Islet precursor cell (in vitro differentiated cells): ENCODE data around the gene KSR2.
"Not testable (repeated sequence)": the region's sequence is repeated elsewhere in the genome, so short reads cannot be mapped to it uniquely, and the experiment has no call there.

Experiments used
- DNase-seq: peaks from one replicate; pipeline ENCODE4 v3.0.0-alpha.2; 2018

Gene KSR2

DNA sequence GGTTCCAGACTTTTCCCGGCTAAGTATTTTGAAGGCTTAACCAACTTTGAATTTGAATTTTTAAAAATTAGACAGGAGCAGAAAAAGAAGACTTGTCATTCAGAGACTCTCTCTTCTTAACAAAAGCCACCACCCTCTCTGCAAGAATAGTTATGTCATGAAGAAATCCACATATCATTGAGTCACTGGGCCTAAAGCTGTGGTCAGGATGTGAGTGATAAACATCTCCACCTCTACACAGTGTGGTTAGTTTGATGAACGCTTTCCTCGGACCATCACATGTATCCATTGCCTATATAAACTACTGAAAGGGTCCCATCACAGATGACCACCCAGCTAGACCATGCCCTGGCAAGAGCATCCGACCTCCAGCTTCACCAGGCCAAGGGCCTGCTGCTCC lies 226.1 kb downstream of the KSR2 start:
- DNase-seq: no peak

DNA sequence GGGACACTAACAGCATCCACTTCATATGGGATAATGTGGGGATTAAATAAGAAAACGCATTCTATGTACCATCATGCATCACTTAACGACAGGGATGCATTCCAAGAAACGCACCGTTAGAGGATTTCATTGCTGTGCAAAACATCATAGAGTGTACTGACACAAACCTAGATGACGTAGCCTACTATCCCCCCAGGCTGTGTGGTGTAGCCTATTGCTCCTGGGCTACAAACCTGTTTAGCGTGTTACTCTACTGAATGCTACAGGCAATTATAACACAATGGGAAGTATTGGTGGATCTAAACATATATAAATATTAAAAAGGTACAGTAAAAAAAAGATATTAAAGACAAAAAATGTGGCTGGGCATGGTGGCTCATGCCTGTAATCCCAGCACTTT lies 230.6 kb downstream of the KSR2 start:
- DNase-seq: no peak

DNA sequence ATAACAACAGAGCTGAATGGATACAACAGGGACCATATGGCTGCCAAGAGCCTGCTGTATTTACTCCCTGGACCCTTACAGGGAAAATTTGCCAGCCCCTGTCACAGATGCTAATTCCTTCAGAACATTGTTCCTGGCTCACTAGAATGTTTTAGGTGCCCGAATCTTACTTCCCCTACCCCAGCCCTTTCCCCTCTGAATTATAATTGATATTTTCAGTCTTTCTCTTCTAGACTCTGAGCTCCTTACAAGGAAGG lies 235.3 kb downstream of the KSR2 start:
- DNase-seq: no peak

DNA sequence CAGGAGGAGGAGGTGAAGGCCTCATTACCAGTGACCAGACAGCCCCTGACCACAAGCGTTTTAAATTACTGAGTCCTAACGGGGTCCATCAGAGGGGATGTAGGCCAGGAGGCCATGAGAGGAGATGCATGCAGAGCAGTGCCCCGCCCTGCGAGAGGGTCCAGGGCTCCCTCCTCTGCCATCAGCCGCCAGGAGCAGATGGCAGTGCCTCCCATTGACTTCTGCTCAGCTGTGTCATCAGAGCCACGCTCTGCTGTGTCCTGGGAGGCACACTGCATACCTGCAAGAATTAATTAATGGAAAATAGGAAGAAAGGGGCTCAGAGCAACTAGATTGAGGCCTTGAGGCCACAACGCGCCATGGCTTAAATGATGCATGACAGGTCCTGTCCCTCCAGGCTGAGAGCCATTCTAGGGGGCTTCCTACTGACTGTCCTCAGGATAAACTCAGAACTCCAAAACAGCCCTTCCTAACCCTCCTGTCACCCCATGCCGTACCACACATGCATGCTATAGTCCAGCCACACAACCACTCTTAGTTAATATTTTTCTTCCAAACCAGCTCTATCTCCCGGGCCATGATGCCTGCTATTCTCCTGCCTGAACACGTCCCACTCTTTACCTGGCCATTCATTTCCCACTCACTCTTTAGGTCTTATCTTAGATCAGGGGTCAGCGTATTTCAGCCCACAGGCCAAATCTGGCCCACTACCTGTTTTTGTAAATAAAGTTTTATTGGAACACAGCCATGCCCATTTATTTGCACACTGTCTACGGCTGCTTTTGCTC lies 235.8 kb downstream of the KSR2 start:
- DNase-seq: no peak

DNA sequence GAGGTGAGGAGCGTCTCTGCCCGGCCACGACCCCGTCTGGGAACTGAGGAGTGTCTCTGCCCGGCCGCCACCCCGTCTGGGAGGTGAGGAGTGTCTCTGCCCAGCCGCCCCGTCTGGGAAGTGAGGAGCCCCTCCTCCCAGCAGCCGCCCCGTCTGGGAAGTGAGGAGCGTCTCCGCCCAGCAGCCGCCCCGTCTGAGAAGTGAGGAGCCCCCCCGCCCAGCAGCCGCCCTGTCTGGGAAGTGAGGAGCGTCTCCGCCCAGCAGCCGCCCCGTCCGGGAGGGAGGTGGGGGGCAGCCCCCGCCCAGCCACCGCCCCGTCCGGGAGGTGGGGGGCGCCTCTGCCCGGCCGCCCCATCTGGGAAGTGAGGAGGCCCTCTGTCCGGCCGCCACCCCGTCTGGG lies 237.7 kb downstream of the KSR2 start:
- not testable (repeated sequence) for DNase-seq

DNA sequence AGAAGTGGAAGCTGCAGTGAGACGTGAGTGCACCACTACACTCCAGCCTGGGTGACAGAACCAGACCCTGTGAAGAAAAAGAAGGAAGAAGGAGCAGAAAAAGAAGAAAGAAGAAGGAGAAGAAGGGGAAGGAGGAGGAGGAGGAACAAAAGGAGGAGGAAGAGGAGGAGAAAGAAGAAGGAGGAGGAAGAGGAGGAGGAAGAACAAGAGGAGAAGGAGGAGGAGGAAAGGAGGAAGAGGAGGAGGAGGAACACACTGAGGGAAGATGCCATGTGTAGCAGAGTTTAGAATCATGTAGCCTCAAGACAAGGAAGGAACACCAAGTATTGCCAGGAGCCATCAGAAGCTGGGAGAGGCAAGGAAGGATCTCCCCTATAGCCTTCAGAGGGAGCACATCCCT lies 241.5 kb downstream of the KSR2 start:
- DNase-seq: peak; percentile 3

DNA sequence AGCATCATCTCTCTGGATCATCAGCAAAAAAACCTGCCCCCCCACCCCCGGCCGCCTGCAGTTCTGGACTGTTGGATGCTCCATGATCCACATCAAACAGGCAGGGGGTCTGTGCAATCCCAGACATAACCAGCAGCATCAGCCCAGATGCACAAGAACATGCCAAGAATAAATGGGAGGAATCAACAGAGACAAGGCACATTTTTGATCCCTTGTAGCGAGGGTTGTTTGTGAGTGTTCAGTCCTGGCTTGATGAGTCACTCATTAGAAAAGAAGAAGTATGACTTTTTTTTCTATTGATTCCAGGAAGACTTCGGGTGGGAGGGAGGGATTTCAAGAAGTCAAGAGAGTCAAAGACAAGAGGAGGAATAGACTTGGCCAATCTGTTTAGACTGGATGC lies 244.2 kb downstream of the KSR2 start:
- no peak for DNase-seq

DNA sequence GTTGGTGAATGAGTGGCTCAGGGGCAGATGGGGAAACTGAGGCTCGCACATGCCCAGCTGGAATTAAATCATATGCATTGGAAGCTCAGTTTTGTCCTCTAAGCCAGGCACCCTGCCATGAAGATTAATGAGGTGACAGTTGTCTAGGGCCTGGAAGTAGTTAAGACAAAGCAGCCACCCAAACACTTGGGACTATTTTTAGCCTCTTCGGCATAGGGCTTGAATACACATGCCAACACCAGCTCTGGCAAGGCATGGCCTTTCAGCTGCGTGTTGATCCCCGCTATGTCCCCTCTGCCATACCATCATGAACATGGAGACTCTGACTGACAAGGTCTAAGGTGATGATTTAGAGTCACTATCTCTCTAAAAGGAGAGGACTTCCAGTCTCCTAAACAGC lies 250.2 kb downstream of the KSR2 start:
- DNase-seq: no peak

DNA sequence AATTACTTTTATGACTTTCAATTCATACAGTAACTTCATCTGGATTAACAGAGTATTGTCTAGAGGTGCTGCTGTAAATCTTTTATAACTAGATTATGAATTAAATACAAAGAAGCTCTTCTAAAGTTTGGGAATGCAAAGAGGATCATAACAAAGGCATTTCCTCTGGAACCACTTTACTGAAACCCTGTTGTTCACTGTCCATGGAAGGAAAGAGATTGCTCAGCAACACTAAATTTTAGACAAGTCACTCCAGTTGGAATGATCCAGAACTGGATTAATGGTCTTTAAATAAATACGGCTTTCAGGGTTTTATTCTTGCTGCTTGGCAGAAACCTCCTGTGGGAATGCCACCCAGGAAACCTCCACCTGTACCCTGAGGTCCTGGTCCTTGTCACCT lies 250.6 kb downstream of the KSR2 start:
- no peak for DNase-seq

DNA sequence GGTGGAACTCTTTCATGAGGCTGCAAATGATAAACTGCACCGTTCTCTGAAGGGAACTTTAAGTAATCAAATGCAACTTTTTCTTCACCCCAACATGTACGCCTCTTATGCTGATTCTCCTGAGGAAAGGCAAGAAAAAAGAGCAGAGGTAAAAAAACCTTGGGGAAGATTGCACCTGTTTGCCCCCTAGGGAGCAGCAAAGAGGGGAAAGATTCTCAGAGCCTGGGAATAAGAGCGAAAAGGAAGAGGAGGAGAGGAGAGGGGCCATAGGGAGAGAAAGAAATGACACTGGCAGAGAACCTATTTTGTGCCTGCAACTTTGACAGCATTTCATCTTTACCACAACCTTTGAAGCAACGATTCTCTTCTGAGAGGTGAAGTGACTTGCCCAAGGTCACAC lies 254.6 kb downstream of the KSR2 start:
- DNase-seq: no peak

DNA sequence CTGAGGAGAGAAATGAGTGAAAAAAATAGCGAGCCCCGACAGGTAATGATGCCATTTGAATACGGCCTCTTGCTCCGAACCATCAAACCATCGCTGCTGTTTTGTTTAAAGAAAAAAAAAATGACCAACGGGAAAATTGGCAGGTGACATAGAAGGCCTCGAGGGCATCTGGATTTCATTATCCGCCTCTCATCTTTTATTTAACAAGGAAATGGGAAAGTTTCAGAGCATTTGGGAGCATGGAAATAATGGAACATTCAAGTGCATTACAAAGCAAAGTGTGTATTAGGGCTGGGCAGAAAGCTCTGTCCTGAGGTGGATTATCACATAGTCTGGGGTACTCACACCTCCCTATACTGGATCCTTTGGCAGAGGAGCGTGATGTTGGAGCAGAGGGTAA lies 258.7 kb downstream of the KSR2 start:
- no peak for DNase-seq

DNA sequence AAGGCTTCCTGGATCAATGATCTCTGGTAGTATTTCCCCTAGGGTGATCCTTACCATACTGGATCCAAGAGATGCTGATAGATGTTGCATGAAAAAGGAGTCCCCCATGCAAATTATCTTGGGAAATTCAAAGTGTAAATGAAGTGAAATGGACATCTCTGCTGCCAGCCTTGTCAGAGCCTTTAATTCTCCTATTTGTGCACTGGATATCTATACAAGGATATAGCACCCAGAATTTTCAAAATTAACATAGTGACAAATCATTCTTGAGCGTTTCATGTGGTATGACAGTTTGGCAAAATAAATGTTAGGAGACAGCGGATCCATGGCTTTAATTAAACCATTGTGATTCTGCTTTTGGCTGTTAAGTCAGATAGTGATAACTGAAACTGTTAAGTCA lies 260.9 kb downstream of the KSR2 start:
- DNase-seq: no peak

DNA sequence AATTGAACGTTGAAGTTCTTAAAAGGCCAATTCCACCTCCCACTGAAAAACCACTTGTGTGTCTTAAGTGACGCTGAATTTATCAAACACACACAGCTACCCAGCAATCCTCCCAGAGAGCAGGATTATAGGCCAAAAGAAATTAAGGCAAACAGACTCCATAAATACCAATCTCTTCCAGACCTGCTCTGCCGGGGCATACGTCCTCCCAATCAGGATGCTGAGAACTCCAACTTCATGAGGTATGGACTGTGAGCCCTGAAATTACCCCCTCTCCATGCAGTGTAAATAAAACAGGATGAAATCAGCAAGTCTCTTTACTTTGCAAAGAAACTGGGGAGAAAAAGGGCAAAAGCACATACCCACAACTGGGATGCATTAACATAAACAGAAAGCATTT lies 265.2 kb downstream of the KSR2 start:
- no peak for DNase-seq

DNA sequence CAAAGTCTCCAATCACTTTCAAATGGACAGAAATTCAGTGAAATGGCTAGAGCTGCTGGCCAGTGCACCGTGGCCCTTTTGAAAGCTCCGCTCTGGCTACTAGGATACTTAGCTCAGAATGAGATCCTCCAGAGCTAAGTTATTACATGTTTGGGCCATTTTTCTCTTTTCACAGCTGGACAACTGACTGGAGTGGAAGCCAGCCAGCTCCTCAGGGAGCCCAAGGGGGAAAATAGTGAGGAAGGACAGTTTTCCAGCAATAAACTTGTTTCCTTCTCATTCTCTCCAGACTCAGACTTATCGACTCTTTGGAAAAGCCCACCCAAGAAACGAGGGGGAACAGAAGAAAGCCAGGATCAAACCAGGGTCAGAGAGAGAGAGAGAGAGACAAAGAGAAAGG lies 266.0 kb downstream of the KSR2 start:
- no peak for DNase-seq

DNA sequence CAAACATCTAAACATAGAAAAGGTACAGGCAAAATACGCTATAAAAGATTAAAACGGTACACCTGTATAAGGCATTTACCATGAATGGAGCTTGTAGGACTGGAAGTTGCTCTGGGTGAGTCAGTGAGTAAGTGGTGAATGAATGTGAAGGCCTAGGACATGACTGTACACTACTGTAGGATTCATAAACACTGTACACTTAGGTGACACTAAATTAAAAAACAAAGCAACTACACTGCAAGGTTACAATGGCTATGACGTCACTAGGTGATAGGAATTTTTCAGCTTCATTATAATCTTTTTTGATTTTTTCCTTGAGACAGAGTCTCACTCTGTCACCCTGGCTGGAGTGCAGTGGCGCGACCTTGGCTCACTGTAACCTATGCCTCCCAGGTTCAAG lies 269.2 kb downstream of the KSR2 start:
- DNase-seq: no peak

DNA sequence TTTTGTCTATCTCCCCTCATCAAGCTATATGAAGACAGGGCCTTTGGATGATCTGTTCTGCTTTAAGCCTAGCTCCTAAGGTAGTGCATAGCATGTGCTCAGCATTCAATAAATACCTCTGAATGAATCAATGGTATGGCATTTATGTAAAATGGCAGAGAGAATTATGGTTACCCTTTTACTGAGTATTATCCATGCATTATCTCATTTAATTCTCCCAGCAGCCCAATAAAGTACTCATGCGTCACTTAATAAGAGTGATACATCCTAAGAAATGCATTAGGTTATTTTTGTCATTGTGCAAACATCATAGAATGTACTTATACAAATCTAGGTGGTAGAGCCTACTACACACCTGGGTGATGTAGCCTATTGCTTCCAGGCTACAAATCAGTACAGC lies 269.7 kb downstream of the KSR2 start:
- no peak for DNase-seq

DNA sequence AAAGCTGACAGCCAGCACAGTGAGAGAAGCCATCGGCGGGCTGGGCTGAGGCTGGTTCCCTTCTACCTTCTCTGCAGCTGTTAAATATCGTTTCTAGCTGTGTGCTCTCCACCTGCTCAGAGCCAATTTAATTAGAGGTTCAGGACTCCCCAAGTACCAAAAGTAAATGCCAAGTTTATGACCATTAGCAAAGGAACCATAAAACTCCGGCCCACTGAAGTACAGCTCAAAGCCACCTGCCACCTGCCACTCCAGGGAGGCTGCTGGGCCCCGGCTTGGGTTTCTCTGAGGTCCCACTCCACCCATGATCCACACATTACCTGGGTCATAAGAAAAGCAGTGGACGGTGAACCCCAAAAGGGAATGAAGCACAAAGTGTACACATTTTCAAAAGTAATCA lies 272.8 kb downstream of the KSR2 start:
- no peak for DNase-seq

DNA sequence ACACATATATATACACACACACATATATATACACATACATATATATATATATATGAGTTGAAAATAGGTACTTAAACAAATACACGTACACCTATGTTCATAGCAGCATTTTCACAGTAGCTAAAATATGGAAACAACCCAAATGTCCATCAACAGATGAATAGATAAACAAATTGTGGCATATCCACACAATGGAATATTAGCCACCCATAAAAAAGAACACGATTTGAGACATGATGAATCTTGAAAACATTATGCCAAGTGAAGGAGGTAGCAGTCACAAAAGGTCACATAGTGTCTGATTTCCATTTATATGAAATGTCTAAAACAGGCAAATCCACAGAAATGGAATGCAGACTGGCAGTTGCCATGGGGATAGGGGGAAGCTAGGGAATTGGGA lies 276.3 kb downstream of the KSR2 start:
- DNase-seq: no peak

DNA sequence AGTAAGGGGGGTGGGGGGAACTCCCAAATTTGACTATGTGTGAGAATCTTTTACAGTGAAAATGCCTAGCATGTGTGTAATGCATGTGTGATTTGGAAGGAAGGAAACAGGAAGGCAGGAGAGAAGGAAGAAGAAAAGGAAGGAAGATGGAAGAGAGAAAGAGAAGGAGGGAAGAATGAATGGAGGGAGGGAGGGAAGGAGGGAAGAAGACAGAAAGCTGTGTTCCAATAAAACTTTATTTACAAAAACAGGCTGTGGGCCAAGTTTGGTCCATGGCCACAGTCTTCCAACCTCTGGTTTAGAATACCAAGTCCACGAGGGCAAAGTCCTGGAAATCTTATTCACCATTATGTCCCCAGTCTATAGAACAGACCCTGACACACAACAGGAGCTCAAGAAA lies 278.9 kb downstream of the KSR2 start:
- no peak for DNase-seq

DNA sequence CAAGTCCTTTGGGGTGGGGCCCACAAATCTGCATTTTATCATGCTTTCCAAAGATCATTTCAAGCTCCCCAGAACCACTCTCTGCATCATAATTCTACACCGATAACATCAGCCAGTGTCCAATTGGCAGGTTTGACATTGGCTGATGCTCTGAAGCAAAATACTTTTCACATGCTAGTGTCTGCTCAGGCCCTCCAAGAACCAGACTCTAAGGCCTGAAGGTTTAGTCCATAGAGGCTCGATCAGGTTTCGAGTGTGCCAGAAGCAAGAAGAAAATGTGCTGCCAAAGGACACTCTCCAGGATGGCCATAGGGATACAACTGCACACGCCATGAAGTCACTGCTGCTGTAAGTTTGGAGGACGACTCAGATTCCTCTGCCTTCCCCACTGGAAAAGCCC lies 280.3 kb downstream of the KSR2 start:
- DNase-seq: no peak

DNA sequence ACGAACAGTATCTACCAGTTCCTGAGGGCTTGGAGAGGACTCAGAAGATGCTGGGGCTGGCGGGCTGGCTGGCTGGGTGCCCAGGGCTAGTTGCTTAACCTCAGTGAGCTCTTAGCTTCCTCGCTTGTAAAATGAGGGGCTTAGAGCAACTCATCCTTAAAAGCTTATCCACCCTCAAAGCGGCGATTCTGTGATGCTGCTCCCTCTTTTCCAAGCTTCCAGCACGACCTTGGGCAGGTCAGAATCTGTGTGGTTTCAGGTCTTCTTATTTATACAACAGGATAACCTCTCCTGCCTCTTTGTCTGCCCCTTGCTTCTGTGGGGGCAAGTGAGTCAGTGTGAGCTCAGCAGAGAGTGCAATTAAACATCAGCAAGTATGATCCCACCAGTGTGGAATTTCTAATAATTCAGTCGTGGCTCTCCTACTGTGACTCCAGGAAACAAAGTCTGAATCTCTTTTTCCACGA lies 281.8 kb downstream of the KSR2 start:
- DNase-seq: peak; percentile 87

DNA sequence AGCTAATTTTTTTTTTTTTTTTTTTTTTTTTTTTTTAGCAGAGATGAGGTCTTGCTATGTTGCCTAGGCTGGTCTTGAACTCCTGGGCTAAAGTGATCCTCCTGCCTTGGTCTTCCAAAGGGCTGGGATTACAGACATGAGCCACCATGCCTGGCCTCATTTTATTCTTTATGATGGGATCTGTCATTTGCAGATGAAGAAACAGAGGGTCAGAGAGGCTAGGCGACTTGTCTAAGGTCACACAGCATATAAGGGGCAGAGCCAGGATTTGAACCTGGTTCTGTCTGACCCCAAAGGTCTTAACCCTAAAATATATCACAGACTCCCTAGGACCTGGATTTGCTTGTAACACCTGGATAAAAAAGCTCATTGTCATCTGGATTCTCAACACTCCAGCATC lies 282.6 kb downstream of the KSR2 start:
- no peak for DNase-seq

DNA sequence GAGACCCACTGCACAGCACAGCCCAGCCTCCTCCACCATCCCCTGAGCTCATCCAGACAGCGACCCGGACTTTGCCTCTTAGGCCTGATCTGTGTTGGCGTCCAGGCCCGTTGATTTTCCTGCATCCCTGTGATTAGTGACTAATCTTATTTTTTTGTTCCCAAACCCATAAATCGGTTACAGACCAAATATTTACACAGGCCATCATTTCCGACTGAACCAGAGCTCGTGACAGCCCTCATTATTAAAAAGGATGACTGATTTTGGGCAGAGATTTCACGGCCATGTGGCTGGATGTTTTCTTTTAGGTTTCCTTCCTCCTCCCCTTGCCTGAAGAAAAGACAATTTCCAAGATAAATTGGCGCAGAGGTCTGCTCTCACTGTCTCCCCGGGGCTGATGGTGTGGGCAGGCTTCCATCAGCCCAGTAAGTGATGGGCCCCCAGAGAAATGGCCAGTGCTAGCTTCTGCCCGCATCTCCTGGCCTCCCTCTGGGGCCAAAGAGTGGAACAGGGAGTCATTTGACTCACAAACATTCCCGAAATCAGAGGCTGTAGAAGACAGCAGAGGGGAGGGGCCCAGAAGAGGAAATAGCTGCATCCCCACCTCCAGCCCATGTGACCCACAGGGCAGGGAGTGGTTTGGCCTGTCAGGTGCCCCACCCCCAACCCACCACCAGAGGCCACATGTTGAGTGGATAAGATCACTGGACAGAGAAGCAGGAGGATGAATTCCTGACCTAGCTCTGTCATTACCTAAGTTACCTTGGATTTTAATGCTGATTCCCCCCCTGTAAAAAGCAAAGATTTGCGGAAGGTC lies 283.5 kb downstream of the KSR2 start:
- peak; percentile 98 for DNase-seq

DNA sequence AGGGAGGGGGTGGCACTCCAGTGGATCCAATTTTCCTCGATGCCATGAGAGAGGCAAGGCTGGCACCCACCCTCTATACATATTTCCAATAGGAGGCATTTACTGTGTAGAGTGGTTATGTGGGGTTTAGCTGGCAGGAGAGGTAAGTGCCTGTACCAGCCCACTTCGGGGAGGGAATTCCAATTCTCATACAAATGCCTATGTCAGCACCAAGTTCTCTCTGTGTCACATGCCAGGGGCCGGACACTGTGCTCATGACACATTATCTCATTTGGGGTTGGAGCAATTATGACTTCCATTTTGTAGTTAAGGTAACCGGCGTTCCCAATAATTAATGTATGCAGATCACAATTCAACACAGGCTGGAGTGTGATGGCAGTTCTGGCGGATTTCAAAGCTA lies 284.3 kb downstream of the KSR2 start:
- no peak for DNase-seq

DNA sequence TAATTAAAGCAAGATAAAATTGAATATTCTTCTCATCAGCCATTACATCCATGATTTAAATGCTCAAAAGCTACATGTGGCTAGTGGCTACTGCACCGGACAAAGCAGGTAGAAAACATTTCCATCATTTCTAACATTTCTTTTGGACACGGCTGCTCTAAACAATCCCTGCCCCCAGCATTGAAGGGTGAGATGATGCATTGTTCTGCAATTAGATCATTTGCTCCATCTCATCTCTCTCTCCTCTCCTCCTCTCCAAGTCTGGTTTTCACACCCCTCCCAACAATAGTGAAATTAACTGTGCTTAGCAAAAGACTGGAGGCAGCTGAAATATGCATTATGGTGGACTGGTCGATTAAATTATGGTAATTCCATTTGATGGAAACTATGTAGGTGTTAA lies 288.5 kb downstream of the KSR2 start:
- DNase-seq: no peak
